GM21717 (cell line): ENCODE data around the gene MDGA2.
"Not testable (repeated sequence)": the region's sequence is repeated elsewhere in the genome, so short reads cannot be mapped to it uniquely, and the experiment has no call there.

Source experiments
- ATAC-seq: cut with Tn5 transposase; IDR thresholded peaks from one replicate; pipeline ENCODE4 v1.9.1; 2021; ENCODE audit warnings: mild to moderate bottlenecking, moderate library complexity; ENCODE audit not compliant: unreplicated experiment

MDGA2 gene

GRCh38 chr14:47365233-47365632 lies 310.2 kb downstream of the MDGA2 start:
- no peak for ATAC-seq

- no peak for ATAC-seq
These were observed 322.2 kb downstream of the MDGA2 start for GRCh38 chr14:47353186-47353585.

- peak; percentile 69 for ATAC-seq
These were observed 328.6 kb downstream of the MDGA2 start for GRCh38 chr14:47346849-47347248.

- no peak for ATAC-seq
These were observed 330.4 kb downstream of the MDGA2 start for GRCh38 chr14:47345016-47345415.

- ATAC-seq: no peak
These were observed 342.5 kb downstream of the MDGA2 start for GRCh38 chr14:47332939-47333338.

- ATAC-seq: no peak
These were observed 343.3 kb downstream of the MDGA2 start for GRCh38 chr14:47332106-47332505.

- no peak for ATAC-seq
These were observed 347.0 kb downstream of the MDGA2 start for GRCh38 chr14:47328376-47328775.

- no peak for ATAC-seq
These were observed 348.1 kb downstream of the MDGA2 start for GRCh38 chr14:47327336-47327735.

GRCh38 chr14:47322751-47323150 lies 352.7 kb downstream of the MDGA2 start:
- no peak for ATAC-seq

- ATAC-seq: no peak
These were observed 373.3 kb downstream of the MDGA2 start for GRCh38 chr14:47302121-47302520.

- no peak for ATAC-seq
These were observed 374.6 kb downstream of the MDGA2 start for GRCh38 chr14:47300796-47301195.

- ATAC-seq: no peak
These were observed 378.0 kb downstream of the MDGA2 start for GRCh38 chr14:47297374-47297773.

GRCh38 chr14:47284283-47284682 lies 391.1 kb downstream of the MDGA2 start:
- no peak for ATAC-seq

- not testable (repeated sequence) for ATAC-seq
These were observed 393.6 kb downstream of the MDGA2 start for GRCh38 chr14:47281761-47282160.

GRCh38 chr14:47278233-47278842 lies 397.1 kb downstream of the MDGA2 start:
- ATAC-seq: peak; percentile 87

GRCh38 chr14:47277703-47278102 lies 397.7 kb downstream of the MDGA2 start:
- ATAC-seq: no peak

GRCh38 chr14:47276931-47277330 lies 398.5 kb downstream of the MDGA2 start:
- ATAC-seq: no peak

- no peak for ATAC-seq
These were observed 401.5 kb downstream of the MDGA2 start for GRCh38 chr14:47273939-47274338.

- ATAC-seq: no peak
These were observed 404.7 kb downstream of the MDGA2 start for GRCh38 chr14:47270715-47271114.

GRCh38 chr14:47269756-47270492 lies 405.5 kb downstream of the MDGA2 start:
- no peak for ATAC-seq

- no peak for ATAC-seq
These were observed 410.6 kb downstream of the MDGA2 start for GRCh38 chr14:47264842-47265241.

- no peak for ATAC-seq
These were observed 412.6 kb downstream of the MDGA2 start for GRCh38 chr14:47262801-47263200.

- ATAC-seq: no peak
These were observed 414.1 kb downstream of the MDGA2 start for GRCh38 chr14:47261350-47261749.
